Loucy (cell line): ENCODE results near the gene SHISAL2A.

Experiments
- CTCF ChIP-seq: fragments of 200-600 bp; sonication (generic); conservative IDR thresholded peaks from 2 replicates; pipeline ENCODE4 v1.5.1; 2014; ENCODE audit warnings: mild to moderate bottlenecking, antibody characterized with exemption, low read length
- EZH2phosphoT487 ChIP-seq: fragments of 200-600 bp; IDR thresholded peaks from 2 replicates; pipeline ENCODE4 v1.6.1; 2018; ENCODE audit warnings: antibody characterized with exemption, mild to moderate bottlenecking, moderate library complexity, borderline replicate concordance

DNA sequence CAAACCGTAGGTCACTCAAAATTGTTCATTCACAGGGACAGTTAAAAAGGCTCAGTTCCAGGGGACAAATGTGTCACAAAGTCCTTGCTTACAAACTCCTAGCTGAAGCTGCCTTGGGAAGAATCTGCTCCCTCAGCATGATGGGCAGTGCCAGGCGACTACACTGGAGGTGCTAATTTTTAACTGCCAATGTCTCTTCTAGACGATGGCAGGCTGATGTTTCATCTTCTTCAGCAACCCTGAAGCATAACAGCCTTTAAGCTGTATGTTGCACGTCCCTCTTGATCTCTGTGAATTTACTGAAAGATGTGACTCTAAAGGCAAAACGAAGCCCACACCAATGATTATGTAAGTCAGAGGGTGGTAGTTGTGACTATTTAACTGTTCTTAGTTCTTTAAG is 53.9 kb downstream of the SHISAL2A start:
- TF ChIP-seq EZH2phosphoT487 = no peak
- no peak for TF ChIP-seq CTCF
